GM19099 (cell line): ENCODE measurements around the gene YWHAH.

Source experiments
- POLR2A ChIP-seq: IDR thresholded peaks from 3 replicates; pipeline ENCODE4 v1.6.1; 2011; ENCODE audit warnings: low read depth; ENCODE audit not compliant: insufficient read length; ENCODE audit errors: extremely low read depth

Gene YWHAH

GRCh38 chr22:31937341-31937740 lies 7.0 kb upstream of the YWHAH start:
- no peak for TF ChIP-seq POLR2A

GRCh38 chr22:31938296-31938695 lies 6.0 kb upstream of the YWHAH start:
- no peak for TF ChIP-seq POLR2A

- no peak for TF ChIP-seq POLR2A
Observed at GRCh38 chr22:31940506-31940905, 3.8 kb upstream of the YWHAH start.

GRCh38 chr22:31942091-31942490 lies 2.2 kb upstream of the YWHAH start:
- TF ChIP-seq POLR2A: no peak

- TF ChIP-seq POLR2A: no peak
Observed at GRCh38 chr22:31943206-31943977, 943 bp upstream of the YWHAH start.

- TF ChIP-seq POLR2A: no peak
Observed at GRCh38 chr22:31944700-31945442, 536 bp downstream of the YWHAH start.

- TF ChIP-seq POLR2A: no peak
Observed at GRCh38 chr22:31945443-31945855, 1.1 kb downstream of the YWHAH start.

GRCh38 chr22:31945971-31946680 lies 1.8 kb downstream of the YWHAH start:
- TF ChIP-seq POLR2A: no peak

- no peak for TF ChIP-seq POLR2A
Observed at GRCh38 chr22:31947296-31947695, 3.0 kb downstream of the YWHAH start.

- no peak for TF ChIP-seq POLR2A
Observed at GRCh38 chr22:31948002-31948401, 3.7 kb downstream of the YWHAH start.

GRCh38 chr22:31950226-31950625 lies 5.9 kb downstream of the YWHAH start:
- TF ChIP-seq POLR2A: no peak

- TF ChIP-seq POLR2A: no peak
Observed at GRCh38 chr22:31951194-31952093, 7.1 kb downstream of the YWHAH start.

- TF ChIP-seq POLR2A: no peak
Observed at GRCh38 chr22:31952094-31952401, 7.7 kb downstream of the YWHAH start.

- TF ChIP-seq POLR2A: no peak
Observed at GRCh38 chr22:31952472-31952871, 8.1 kb downstream of the YWHAH start.

GRCh38 chr22:31953261-31953660 lies 8.9 kb downstream of the YWHAH start:
- TF ChIP-seq POLR2A: no peak
